Measurements from ENCODE around the gene ROBO1. TPM values are rescaled to one million over a fixed set of nuclear protein-coding genes. Genes with fewer than 3 reads are reported as not detected.
A peak's percentile ranks its signal among the peaks of the same experiment; 100 is the strongest.

ROBO1 gene
- total RNA-seq, 1 donor from 2014 or later, result 73.8 TPM

DNA sequence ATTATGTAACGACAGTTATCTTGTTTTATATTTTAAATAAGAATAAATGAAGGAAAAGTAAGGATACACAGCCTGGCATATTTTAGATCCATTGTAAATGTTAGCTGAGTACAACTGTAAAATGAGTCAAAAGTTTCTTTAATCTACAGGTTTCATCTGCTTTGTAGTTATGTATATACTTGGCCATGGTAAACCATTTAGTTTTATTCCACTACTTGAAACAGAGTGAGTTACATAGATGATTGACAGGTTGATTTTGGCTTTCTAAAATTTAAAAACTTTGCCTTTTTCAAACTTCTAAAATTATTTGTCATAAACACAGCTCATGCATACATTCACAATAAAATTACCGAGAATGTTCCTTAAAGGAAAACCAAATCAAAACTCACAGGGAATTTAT lies 371.2 kb downstream of the ROBO1 start:
- peaks cover 5% of the 10 kb centered on the region for H3K9me3 Mint-ChIP-seq (ENCODE audit: unreplicated experiment)
- H3K36me3 Mint-ChIP-seq (ENCODE audit: unreplicated experiment), result no peaks in the 10 kb centered on the region
- H3K27me3 Mint-ChIP-seq (ENCODE audit: unreplicated experiment), result no peaks in the 10 kb centered on the region
- DNase-seq (ENCODE audit: extremely low spot score, unreplicated experiment), result no peak
- no peak overlapping the region for H3K4me3 Mint-ChIP-seq (ENCODE audit: unreplicated experiment)
- H3K27ac Mint-ChIP-seq (ENCODE audit: unreplicated experiment), result no peak overlapping the region
- H3K4me1 Mint-ChIP-seq (ENCODE audit: unreplicated experiment), result no peaks in the 10 kb centered on the region
- TF ChIP-seq, protein P1, sequence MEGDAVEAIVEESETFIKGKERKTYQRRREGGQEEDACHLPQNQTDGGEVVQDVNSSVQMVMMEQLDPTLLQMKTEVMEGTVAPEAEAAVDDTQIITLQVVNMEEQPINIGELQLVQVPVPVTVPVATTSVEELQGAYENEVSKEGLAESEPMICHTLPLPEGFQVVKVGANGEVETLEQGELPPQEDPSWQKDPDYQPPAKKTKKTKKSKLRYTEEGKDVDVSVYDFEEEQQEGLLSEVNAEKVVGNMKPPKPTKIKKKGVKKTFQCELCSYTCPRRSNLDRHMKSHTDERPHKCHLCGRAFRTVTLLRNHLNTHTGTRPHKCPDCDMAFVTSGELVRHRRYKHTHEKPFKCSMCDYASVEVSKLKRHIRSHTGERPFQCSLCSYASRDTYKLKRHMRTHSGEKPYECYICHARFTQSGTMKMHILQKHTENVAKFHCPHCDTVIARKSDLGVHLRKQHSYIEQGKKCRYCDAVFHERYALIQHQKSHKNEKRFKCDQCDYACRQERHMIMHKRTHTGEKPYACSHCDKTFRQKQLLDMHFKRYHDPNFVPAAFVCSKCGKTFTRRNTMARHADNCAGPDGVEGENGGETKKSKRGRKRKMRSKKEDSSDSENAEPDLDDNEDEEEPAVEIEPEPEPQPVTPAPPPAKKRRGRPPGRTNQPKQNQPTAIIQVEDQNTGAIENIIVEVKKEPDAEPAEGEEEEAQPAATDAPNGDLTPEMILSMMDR (IDR thresholded peaks at IDR 0.05), result no peak

DNA sequence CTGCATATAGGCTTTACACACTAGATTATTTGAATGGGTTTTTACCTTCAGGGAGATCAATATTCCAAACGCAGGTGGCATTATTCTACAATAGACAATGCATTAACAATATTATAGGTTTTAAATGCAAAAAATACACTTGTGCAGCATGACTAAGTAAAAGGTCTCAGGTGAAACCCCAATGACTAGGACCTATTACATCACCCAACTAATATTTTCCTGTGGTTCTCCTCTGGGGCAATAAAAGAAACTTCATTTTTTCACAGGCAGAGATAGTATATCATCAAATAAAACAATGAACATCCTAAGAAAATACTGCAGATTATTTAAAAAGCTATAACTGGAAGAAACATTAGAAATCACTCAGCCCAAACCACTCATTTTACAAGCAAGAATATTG lies 375.3 kb downstream of the ROBO1 start:
- Mint-ChIP-seq H3K4me1 (ENCODE audit: unreplicated experiment) (no peaks in the 10 kb centered on the region), H3K9me3 (ENCODE audit: unreplicated experiment) (no peaks in the 10 kb centered on the region), H3K36me3 (ENCODE audit: unreplicated experiment) (no peaks in the 10 kb centered on the region), H3K27me3 (ENCODE audit: unreplicated experiment) (no peaks in the 10 kb centered on the region), H3K4me3 (ENCODE audit: unreplicated experiment) (no peak overlapping the region), H3K27ac (ENCODE audit: unreplicated experiment) (no peak overlapping the region)
- TF ChIP-seq, protein P1 (IDR thresholded peaks at IDR 0.05), result no peak
- DNase-seq (ENCODE audit: extremely low spot score, unreplicated experiment), result no peak

DNA sequence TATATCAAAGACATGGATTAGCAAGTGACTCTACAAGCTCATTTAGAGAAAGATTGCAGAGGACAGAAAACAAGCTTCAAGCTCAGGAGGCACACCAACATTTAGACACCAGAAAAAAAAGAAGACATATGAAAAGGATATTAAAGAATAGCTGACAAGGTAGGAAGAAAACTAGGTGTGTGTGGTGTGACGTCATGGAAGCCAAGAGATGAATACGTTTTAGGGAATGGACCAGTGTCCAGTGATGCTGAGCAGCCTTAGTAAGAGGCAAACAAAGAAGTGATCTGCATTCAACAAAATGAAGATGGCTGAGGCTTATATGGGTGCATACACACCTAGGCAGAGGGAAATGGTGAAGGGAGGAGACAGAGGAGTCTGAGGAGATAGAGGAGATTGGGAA lies 377.4 kb downstream of the ROBO1 start:
- TF ChIP-seq, protein P1 (IDR thresholded peaks at IDR 0.05), result no peak
- Mint-ChIP-seq H3K4me3 (ENCODE audit: unreplicated experiment) (no peak overlapping the region), H3K9me3 (ENCODE audit: unreplicated experiment) (no peaks in the 10 kb centered on the region), H3K4me1 (ENCODE audit: unreplicated experiment) (no peaks in the 10 kb centered on the region), H3K27me3 (ENCODE audit: unreplicated experiment) (no peaks in the 10 kb centered on the region), H3K36me3 (ENCODE audit: unreplicated experiment) (no peaks in the 10 kb centered on the region), H3K27ac (ENCODE audit: unreplicated experiment) (no peak overlapping the region)
- DNase-seq (ENCODE audit: extremely low spot score, unreplicated experiment), result no peak

DNA sequence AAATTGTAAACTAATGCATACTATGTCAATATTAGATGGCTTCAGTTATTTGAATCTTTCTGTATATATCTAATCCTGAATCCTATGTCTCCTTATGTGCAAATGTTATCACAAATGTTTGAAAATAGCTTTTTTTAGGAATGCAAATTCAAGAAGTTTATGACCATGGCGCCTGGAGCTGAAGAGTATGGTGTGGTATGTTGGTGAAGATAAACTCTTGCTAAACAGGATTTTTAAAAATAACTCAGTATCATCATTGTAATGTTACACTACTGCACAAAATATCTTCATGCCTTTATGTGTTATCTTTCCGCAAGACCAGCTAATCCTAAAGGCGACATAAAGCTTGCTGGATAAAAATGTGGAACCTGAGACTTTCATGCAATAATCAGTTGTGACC lies 382.6 kb downstream of the ROBO1 start:
- Mint-ChIP-seq H3K4me3 (ENCODE audit: unreplicated experiment) (no peak overlapping the region), H3K36me3 (ENCODE audit: unreplicated experiment) (no peaks in the 10 kb centered on the region), H3K9me3 (ENCODE audit: unreplicated experiment) (no peaks in the 10 kb centered on the region), H3K4me1 (ENCODE audit: unreplicated experiment) (peaks cover 17% of the 10 kb centered on the region), H3K27ac (ENCODE audit: unreplicated experiment) (no peak overlapping the region), H3K27me3 (ENCODE audit: unreplicated experiment) (no peaks in the 10 kb centered on the region)
- no peak for DNase-seq (ENCODE audit: extremely low spot score, unreplicated experiment)
- TF ChIP-seq, protein P1 (IDR thresholded peaks at IDR 0.05), result no peak

DNA sequence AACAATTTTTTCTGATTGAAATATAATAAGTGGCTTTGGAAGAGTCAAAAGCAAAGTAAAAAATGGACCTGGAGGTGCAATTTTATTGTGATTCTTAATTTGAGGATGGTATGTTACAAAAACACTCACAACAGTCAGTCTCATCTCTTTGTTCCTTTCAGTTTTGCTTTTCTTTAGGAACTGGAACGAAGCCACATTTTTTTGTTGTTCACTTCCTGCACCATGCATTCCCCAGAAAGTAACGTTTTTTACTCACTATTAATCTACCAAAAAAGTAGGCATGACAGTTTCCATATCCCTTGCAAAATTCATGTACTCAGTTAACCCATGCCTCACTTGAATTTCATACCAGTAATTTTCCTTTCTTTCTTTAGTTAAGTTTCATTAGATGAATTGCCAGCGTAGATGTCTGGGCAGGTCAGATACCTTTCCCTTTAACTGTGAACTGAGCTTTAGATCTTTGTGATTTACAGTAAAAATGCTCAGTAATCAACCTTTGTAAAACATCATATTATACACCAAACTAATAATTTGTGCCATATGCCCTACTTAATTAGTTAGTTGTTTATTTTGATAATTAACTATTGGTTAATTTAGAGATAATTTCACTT lies 384.3 kb downstream of the ROBO1 start:
- Mint-ChIP-seq H3K36me3 (ENCODE audit: unreplicated experiment) (no peaks in the 10 kb centered on the region), H3K4me3 (ENCODE audit: unreplicated experiment) (peak overlapping the region; percentile 55), H3K4me1 (ENCODE audit: unreplicated experiment) (peaks cover 17% of the 10 kb centered on the region), H3K27ac (ENCODE audit: unreplicated experiment) (peak overlapping the region; percentile 68), H3K27me3 (ENCODE audit: unreplicated experiment) (no peaks in the 10 kb centered on the region), H3K9me3 (ENCODE audit: unreplicated experiment) (no peaks in the 10 kb centered on the region)
- TF ChIP-seq, protein P1 (IDR thresholded peaks at IDR 0.05), result no peak
- DNase-seq (ENCODE audit: extremely low spot score, unreplicated experiment), result no peak

Measured in osteocyte (in vitro differentiated cells).